HepG2 (cell line): ENCODE results near the gene PIP4K2C.

Source experiments
- CBX2 ChIP-seq, 2 experiments: fragments of 200-600 bp in 1 of 2; sonication (generic); formaldehyde crosslinking in 1 of 2; IDR thresholded peaks; 2 replicates each; pipeline versions ENCODE4 v1.7.0 to v1.8.1; 2018 to 2022; ENCODE audit warnings: low read depth in 2 of 2, low read length in 1 of 2, mild to moderate bottlenecking in 1 of 2, missing genetic modification reagents in 1 of 2
- SRF ChIP-seq: IDR thresholded peaks from 2 replicates; pipeline ENCODE4 v1.6.1; 2011; ENCODE audit warnings: mild to moderate bottlenecking, low read depth, low read length, moderate library complexity
- ZNF558 ChIP-seq: sonication (generic); formaldehyde crosslinking; IDR thresholded peaks from 2 replicates; pipeline ENCODE4 v1.9.0; 2022; ENCODE audit warnings: mild to moderate bottlenecking, missing genetic modification reagents, borderline replicate concordance
- TF ChIP-seq, protein P1 (sequence below): sonication (generic); formaldehyde crosslinking; conservative IDR thresholded peaks from 2 replicates; pipeline ENCODE4 v1.8.1; 2023; ENCODE audit warnings: missing genetic modification reagents
- TF ChIP-seq, protein P2 (sequence below): sonication (generic); formaldehyde crosslinking; IDR thresholded peaks from 2 replicates; pipeline ENCODE4 v1.5.0; 2020; ENCODE audit warnings: mild to moderate bottlenecking, missing genetic modification reagents, moderate library complexity

DNA sequence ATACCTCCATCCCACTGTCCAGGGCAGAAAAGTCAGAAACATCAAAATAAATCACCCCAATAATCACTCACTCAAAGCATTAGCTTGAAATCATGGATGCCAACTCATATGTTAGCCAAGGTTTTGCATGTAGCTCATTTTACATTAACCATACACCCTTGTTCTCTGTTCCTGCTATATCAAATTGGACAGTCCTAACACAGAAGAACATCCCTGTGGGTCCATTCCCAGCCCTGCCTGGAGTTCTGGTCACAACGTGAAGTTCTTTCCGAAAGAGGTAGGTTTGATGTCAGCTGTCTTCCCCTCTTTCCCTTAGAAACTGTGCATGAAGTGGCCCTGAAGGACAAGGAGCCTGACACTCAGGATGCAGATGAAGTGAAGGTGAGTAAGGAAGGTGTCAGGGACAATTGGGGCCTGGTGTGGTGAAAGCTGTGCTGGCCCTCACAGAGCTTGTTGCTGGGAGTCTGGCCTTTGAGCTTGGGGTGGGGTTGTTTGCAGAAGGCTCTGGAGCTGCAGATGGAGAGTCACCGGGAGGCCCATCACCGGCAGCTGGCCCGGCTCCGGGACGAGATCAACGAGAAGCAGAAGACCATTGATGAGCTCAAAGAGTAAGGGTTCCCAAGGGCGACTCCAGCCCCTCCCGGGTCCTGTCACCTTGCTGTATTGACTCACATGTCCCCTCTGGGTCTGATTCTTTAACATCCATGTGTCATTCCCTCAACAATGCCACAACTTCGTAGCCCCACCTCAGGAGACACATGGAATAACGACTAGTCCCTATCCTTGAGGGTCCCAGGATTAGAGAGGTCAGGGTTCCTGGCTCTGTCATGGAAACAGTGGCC, 15.0 kb upstream of the PIP4K2C start:
- TF ChIP-seq, protein P1, sequence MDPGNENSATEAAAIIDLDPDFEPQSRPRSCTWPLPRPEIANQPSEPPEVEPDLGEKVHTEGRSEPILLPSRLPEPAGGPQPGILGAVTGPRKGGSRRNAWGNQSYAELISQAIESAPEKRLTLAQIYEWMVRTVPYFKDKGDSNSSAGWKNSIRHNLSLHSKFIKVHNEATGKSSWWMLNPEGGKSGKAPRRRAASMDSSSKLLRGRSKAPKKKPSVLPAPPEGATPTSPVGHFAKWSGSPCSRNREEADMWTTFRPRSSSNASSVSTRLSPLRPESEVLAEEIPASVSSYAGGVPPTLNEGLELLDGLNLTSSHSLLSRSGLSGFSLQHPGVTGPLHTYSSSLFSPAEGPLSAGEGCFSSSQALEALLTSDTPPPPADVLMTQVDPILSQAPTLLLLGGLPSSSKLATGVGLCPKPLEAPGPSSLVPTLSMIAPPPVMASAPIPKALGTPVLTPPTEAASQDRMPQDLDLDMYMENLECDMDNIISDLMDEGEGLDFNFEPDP (CRISPR knock-in tag): no peak
- TF ChIP-seq SRF (no peak), CBX2 (IDR thresholded peaks at IDR 0.05; ENCODE audit: low read depth, low read length) (no peak), CBX2 (CRISPR knock-in tag; IDR thresholded peaks at IDR 0.05; ENCODE audit: low read depth) (no peak), ZNF558 (CRISPR knock-in tag) (no peak)
- TF ChIP-seq, protein P2, sequence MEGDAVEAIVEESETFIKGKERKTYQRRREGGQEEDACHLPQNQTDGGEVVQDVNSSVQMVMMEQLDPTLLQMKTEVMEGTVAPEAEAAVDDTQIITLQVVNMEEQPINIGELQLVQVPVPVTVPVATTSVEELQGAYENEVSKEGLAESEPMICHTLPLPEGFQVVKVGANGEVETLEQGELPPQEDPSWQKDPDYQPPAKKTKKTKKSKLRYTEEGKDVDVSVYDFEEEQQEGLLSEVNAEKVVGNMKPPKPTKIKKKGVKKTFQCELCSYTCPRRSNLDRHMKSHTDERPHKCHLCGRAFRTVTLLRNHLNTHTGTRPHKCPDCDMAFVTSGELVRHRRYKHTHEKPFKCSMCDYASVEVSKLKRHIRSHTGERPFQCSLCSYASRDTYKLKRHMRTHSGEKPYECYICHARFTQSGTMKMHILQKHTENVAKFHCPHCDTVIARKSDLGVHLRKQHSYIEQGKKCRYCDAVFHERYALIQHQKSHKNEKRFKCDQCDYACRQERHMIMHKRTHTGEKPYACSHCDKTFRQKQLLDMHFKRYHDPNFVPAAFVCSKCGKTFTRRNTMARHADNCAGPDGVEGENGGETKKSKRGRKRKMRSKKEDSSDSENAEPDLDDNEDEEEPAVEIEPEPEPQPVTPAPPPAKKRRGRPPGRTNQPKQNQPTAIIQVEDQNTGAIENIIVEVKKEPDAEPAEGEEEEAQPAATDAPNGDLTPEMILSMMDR (CRISPR knock-in tag): no peak
